SW 1271 (cell line): ENCODE measurements around the gene LAD1.

Experiments used
- DNase-seq, 2 experiments: peaks; one replicate each; lab custom pipeline; 2025; lab: John Stamatoyannopoulos, UW

The LAD1 gene

GRCh38 chr1:201391651-201392511 is 7.2 kb downstream of the LAD1 start:
- DNase-seq = no peak

- DNase-seq = no peak
Observed at GRCh38 chr1:201391225-201391624, 7.9 kb downstream of the LAD1 start.

DNA sequence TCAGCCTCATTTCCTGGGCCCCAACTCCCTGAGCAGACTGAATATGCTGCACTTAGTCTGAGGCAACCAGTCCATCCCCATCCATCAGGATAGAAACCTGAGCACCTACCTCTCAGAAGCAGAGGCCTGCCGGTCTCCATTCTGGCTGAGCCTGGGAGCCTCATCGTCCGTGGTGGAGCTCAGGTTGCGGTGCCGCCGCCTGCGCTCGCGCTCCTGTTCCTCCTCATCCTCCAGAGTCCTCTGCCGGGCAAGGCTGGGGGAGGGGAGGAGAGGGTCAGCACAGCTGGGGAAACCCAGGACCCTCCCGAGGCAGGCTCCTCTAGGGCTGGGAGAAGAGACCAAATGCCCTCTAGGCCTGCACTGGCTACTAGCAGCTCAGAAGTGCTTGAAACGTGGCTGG is 10.1 kb downstream of the LAD1 start:
- no peak for DNase-seq

GRCh38 chr1:201386208-201386607 is 12.9 kb downstream of the LAD1 start:
- DNase-seq = no peak

DNA sequence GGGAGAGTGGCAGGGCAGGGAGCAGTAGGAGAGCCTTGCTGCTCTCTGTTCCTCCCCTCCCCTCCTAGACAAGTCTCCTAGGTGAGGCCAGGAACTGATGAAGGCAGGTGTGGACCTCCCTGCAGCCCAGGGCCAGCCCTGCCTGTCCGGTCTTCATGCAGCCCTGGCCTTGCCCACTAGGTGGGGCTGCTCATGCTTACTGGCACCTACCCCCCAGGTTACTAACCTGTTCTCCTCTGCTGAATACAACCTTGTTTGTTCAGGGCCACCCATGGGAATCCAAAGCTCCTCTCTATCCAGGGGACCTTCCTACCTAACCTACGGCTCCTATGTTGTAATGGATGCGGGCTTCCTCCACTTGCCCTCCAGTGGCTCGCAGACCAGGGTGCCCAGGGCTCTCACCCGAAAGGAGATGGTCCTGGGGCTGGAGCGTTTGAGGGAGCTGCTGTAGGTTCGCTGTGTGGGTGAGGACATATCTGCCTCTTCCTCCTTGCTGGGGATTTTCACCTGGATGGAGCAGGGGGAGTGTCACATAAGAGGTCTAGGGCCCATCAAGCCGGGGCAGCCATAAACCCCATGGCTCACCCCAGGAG is 13.7 kb downstream of the LAD1 start:
- no peak for DNase-seq

DNA sequence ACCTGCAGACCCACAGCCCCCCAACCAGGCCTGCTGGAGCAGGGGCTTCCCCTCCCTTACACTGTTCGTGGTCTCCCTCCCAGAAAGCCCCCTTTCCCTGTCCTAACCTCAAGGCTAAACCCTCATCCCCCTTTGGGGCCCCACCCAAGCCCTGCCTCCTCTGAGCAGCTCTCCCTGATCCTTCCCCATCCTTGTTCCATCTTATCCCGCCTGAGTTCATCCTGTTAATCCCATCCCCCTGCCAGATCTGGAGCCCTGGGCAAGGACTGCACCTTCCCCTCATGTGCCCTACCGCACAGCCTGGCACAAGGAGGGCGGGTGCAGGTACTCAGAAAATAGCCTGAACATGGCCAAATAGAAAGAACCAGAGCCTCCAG is 14.7 kb downstream of the LAD1 start:
- no peak for DNase-seq

- DNase-seq = peak in 1 of 2 experiments; percentile 46
Observed at GRCh38 chr1:201383647-201384405, 15.3 kb downstream of the LAD1 start.

DNA sequence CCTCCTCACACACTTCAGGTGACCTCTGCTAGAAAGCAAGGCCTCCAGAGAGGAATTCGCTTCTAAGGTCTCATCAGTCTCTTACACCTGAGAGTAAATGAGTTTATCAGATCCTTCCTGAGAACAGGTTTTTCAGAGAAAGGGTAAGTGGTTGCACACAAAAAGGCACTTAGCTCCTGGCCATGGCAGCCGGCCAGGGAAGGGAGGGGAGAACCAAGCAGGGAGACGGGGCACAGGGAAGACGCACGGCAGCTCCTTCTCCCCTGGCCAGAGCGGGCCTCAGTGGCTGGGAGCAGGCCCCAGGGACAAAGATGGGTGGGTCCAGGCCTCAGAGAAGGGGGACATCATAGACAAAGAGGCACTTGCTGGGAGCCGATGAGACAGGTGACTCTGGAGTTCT is 18.0 kb downstream of the LAD1 start:
- no peak for DNase-seq

DNA sequence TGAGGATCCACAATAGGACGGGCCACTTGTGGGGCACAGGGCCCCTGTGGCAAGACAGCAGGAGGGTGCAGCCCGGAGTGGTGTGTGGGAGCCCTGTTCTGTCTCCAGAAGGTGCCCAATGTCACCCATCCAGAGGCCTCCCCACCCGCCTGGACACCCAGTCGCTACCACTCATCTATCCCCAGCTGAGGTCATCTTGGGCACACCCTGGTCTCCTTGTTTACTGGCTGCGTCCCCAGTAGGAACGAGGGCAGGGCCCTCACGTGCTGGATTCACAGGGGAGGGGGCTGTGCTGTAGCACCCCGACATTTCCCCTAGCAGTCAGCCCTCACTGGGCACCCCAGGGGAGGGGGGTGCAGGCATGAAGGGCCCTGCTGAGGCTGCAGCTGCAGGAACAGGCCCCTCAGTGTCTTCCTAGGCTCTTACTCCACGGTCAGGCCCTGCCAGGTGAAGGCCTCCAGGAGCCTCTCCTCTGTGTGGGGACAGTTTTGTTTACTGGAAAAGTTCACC is 19.3 kb downstream of the LAD1 start:
- no peak for DNase-seq

DNA sequence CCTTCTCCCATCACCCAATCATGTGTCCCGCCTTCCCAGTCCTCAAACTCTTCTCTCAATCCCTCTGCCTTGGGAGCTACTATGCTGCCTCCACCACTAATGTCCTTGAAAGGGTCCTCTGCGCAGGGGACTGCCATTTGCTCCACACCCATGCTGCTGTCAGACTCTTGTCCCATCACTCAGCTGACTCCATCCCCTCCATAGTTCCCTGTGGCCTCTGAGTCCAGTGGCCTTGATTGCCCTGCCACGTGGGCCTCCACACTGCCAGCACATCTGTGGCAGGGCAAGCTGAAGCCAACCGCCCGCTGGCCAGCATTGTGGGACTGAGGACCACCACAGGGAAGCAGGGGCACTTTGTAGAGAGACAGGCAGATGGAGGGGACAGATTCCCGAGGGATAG is 20.3 kb downstream of the LAD1 start:
- no peak for DNase-seq

GRCh38 chr1:201377611-201378092 is 21.5 kb downstream of the LAD1 start, which contains the start of gene TNNT2:
Gene TNNT2, minus strand, starts transcription at chr1:201377680. Its CDS starts 4,426 bp downstream, at chr1:201373254.
- no peak for DNase-seq

DNA sequence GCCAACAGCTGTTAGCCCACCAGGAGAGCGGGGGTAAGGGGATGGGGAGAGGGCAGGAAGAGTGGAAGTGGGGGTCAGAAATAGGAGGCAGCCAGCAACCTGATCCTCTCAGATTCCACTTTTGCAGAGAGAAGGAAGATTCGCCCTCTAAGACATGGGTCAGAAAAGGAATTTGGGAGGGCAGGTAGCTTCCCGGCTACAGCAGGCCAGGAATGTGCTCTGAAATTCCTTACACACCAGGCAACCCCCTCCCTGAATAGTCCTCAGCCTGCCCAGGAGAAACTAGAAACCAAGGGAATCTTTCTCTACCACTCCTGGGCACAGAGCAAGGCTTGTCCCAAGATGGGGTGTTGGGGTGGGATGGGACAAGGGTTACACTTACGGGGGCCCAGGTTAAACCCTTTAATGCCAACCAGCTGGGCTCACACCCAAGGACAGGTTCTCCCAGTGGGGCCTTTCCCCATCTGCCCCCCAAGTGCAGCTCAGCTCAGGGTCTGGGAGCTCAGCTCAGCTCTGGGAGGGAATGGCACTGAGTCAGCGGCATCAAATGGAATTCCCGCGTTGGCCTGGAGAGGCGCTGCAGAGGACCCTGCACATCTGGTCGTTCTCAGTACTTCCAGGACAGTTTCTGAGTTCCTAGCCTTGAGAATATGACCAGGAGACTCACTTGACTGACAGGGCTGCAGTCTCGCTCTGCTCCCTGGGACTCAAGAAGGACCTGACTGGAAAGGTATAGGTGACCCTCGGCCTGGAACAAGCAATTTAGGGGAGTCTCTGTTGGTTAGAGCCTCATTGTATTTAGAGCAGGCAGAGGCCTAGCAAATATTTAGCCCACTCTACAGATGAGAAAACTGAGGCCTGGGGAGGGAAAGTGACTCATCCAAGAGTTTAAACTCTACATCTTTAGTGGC is 22.4 kb downstream of the LAD1 start:
- DNase-seq = no peak

DNA sequence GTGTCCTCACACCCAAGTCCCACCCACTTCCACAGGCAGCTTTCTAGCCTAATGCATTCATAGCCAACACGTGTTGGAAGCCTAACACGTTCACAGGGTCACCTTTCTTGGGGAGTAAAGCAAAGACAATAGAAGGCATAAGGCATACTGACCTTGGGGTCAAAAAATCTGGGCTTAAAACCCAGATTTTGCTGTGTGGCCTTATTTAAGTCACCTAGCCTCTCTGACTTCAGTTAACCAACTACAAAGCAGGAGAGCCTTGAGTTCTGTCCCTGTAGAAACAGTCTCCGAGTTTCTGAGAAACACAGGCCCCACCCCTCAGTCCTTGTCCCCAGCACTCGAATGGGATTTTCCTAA is 23.0 kb downstream of the LAD1 start:
- DNase-seq = no peak

GRCh38 chr1:201375169-201375568 is 24.0 kb downstream of the LAD1 start:
- no peak for DNase-seq

- no peak for DNase-seq
Observed at GRCh38 chr1:201374364-201374763, 24.8 kb downstream of the LAD1 start.

DNA sequence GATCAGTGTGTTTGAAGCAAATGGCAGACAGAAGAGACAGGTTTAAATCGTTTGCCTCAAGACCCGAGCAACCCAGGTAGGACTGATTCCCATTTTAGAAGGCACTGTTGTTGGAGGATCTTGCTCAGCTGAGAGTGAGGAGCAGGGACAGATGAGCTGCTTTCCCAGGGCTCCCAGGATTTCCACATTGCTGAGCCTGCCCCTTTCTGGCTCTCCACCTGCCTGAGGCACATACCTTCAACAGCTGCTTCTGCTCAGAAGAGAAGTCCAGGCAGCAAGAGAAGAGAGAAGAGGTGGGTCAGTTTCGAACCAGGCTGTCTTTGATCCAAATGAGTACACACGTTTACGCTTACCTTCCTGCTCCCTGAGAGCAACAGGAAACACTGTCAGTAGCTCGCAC is 27.3 kb downstream of the LAD1 start:
- no peak for DNase-seq

GRCh38 chr1:201371276-201371675 is 27.8 kb downstream of the LAD1 start:
- DNase-seq = no peak

DNA sequence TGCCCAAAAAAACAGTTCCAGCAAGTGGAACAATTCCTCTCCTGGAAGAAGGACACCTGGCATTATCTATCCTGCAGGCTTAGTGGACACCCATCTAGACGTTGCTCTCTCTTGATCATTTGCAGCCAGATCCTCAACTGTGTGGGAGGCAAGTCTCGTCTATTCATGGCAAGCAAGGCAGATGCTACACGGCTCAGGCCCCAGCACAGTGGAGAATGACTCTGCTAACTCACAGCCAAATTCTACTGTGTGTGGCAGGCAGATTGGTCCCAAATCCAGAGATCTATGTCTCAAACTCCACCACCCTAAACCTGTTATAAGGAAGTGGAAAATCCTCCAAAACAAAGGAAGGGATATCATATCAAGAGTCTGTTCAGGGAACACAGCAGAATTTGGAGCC is 28.6 kb downstream of the LAD1 start:
- no peak for DNase-seq

- DNase-seq = no peak
Observed at GRCh38 chr1:201369209-201369608, 29.9 kb downstream of the LAD1 start.

DNA sequence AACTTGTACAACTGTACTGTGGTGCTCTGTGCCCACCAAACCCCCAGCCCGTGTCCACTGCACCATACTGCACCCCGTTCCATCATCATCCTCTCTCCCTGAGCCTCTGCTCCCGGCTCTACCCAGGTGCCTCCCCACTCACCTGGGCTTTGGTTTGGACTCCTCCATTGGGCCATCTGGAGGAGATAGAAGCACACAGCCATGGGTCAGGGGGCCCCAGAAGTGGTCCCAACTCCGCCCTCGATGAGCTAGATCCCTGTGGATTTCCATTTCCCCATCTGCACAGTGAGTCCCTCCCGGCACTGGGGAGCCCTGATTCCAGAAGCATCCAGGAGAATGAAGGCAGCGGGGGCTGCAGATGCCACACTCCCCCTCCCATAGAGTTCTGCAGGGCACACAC is 32.4 kb downstream of the LAD1 start:
- DNase-seq = no peak

DNA sequence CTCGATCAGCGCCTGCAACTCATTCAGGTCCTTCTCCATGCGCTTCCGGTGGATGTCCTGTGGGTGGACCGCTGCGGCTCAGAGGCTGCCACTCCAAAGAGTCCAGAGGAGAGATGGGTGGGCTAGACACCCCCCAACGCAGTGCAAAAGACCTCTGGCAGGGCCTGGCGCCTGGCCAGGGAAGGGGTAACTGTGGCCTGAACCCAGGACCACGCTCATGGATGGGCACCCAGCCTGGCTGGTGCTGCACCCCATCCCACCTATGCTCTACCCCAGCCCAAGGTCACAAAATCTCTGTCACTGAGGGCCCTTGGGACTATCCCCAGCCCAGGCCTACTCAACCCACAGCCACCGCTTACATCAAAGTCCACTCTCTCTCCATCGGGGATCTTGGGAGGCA is 33.9 kb downstream of the LAD1 start:
- no peak for DNase-seq

- DNase-seq = no peak
Observed at GRCh38 chr1:201364808-201365105, 34.4 kb downstream of the LAD1 start.
